Stimulated activated CD4-positive, alpha-beta T cell treated with anti-CD3 and anti-CD28 coated beads, Interleukin-12 subunit alpha, Interleukin-12 subunit beta, amount 100 ng/mL, for 4 hours (primary cell): ENCODE results near the gene IL23R.
"Not testable (repeated sequence)": the region's sequence is repeated elsewhere in the genome, so short reads cannot be mapped to it uniquely, and the experiment has no call there.

Source experiments
- DNase-seq: peaks from one replicate; pipeline ENCODE4 v3.0.0-alpha.2; 2020

IL23R gene

GRCh38 chr1:67194209-67194863, 28.1 kb downstream of the IL23R start:
- DNase-seq: no peak

GRCh38 chr1:67200755-67201154, 34.5 kb downstream of the IL23R start:
- no peak for DNase-seq

- DNase-seq: no peak
Measured at GRCh38 chr1:67201891-67202290, 35.6 kb downstream of the IL23R start.

GRCh38 chr1:67204298-67204980, 38.2 kb downstream of the IL23R start:
- DNase-seq: no peak

GRCh38 chr1:67207398-67207797, 41.1 kb downstream of the IL23R start:
- DNase-seq: not testable (repeated sequence)

- no peak for DNase-seq
Measured at GRCh38 chr1:67208217-67208616, 42.0 kb downstream of the IL23R start.

GRCh38 chr1:67209521-67209920, 43.3 kb downstream of the IL23R start:
- DNase-seq: no peak

GRCh38 chr1:67211589-67212563, 45.6 kb downstream of the IL23R start:
- no peak for DNase-seq

- no peak for DNase-seq
Measured at GRCh38 chr1:67213164-67213563, 46.9 kb downstream of the IL23R start.

GRCh38 chr1:67213948-67214347, 47.7 kb downstream of the IL23R start:
- no peak for DNase-seq

GRCh38 chr1:67214420-67215174, 48.3 kb downstream of the IL23R start:
- DNase-seq: peak; percentile 43

- no peak for DNase-seq
Measured at GRCh38 chr1:67216401-67216800, 50.1 kb downstream of the IL23R start.

- DNase-seq: no peak
Measured at GRCh38 chr1:67217417-67217816, 51.2 kb downstream of the IL23R start.

GRCh38 chr1:67217938-67218337, 51.7 kb downstream of the IL23R start:
- DNase-seq: no peak

- DNase-seq: no peak
Measured at GRCh38 chr1:67224856-67225255, 58.6 kb downstream of the IL23R start.

GRCh38 chr1:67226688-67227087, 60.4 kb downstream of the IL23R start:
- DNase-seq: no peak

GRCh38 chr1:67227196-67227595, 60.9 kb downstream of the IL23R start:
- no peak for DNase-seq

- no peak for DNase-seq
Measured at GRCh38 chr1:67228791-67229190, 62.5 kb downstream of the IL23R start.

- no peak for DNase-seq
Measured at GRCh38 chr1:67230539-67230938, 64.3 kb downstream of the IL23R start.

GRCh38 chr1:67236277-67236676, 70.0 kb downstream of the IL23R start:
- no peak for DNase-seq

- no peak for DNase-seq
Measured at GRCh38 chr1:67239738-67240137, 73.5 kb downstream of the IL23R start.

- DNase-seq: no peak
Measured at GRCh38 chr1:67241200-67241746, 75.0 kb downstream of the IL23R start.
